Peyer's patch (tissue), 4 donors: ENCODE results near the gene UFL1.

ENCODE experiments used
- CTCF ChIP-seq, 6 experiments: fragments of 450-650 bp in 4 of 6; fragments of 200-600 bp in 2 of 6; sonication (generic) in 1 of 6; IDR thresholded peaks; one replicate each; pipeline ENCODE4 v1.5.1; 2017 to 2019; ENCODE audit warnings: antibody characterized with exemption in 6 of 6, mild to moderate bottlenecking in 3 of 6, moderate library complexity in 1 of 6
- POLR2A ChIP-seq, 2 donors: fragments of 450-650 bp; IDR thresholded peaks; one replicate each; pipeline ENCODE4 v1.5.1; 2017; ENCODE audit warnings: antibody characterized with exemption in 2 of 2, mild to moderate bottlenecking in 2 of 2, moderate library complexity in 2 of 2

GRCh38 chr6:96505363-96505762, 16.2 kb upstream of the UFL1 start:
- TF ChIP-seq POLR2A (IDR thresholded peaks at IDR 0.05) (no peak), CTCF (IDR thresholded peaks at IDR 0.05) (no peak)
